ENCODE measurements around the gene PANK2. TPM values are rescaled to one million over a fixed set of nuclear protein-coding genes. Genes with fewer than 3 reads are reported as not detected.

Gene PANK2
- total RNA-seq, 1 donor from 2014 or later: 59.3 TPM

- Histone ChIP-seq H3K4me1 (ENCODE audit: insufficient read depth, low read length) (no peaks in the 10 kb centered on the region), H3K27me3 (ENCODE audit: insufficient read depth, low read length) (no peaks in the 10 kb centered on the region), H3K9me3 (ENCODE audit: insufficient read depth, low read depth, low read length) (no peaks in the 10 kb centered on the region), H2AFZ (ENCODE audit: low read depth, low read length) (no peak overlapping the region), H3K4me2 (ENCODE audit: low read length) (no peak overlapping the region), H4K20me1 (ENCODE audit: insufficient read depth, low read length) (no peaks in the 10 kb centered on the region), H3K4me3 (ENCODE audit: insufficient read depth, low read depth, low read length) (no peak overlapping the region), H3K9ac (ENCODE audit: low read length) (no peak overlapping the region), H3K36me3 (ENCODE audit: insufficient read depth, low read length) (no peaks in the 10 kb centered on the region), H3K27ac (ENCODE audit: low read depth, low read length) (no peak overlapping the region), H3K79me2 (ENCODE audit: insufficient read depth, low read length) (peaks cover 5% of the 10 kb centered on the region)
- no peak overlapping the region for H3K27ac Mint-ChIP-seq (ENCODE audit: unreplicated experiment)
- no peak overlapping the region for H3K4me3 Mint-ChIP-seq (ENCODE audit: unreplicated experiment)
- no peak for TF ChIP-seq CTCF (IDR thresholded peaks at IDR 0.05; ENCODE audit: insufficient read depth, low read depth, low read length)
- no peak for TF ChIP-seq EZH2 (IDR thresholded peaks at IDR 0.05; ENCODE audit: insufficient read depth, low read length)
- H3K9me3 Mint-ChIP-seq (ENCODE audit: unreplicated experiment): no peaks in the 10 kb centered on the region
- no peak for DNase-seq (ENCODE audit: low read depth)
- FAIRE-seq: no peak
- peaks cover 11% of the 10 kb centered on the region for H3K36me3 Mint-ChIP-seq (ENCODE audit: low read depth, unreplicated experiment)
- H3K27me3 Mint-ChIP-seq (ENCODE audit: low read depth, unreplicated experiment): no peaks in the 10 kb centered on the region
- peaks cover 7% of the 10 kb centered on the region for H3K4me1 Mint-ChIP-seq (ENCODE audit: low read depth, unreplicated experiment)
These were observed 77.4 kb downstream of the PANK2 start for GRCh38 chr20:3966571-3966970.

GRCh38 chr20:3970016-3970415 is 80.8 kb downstream of the PANK2 start:
- Histone ChIP-seq H4K20me1 (ENCODE audit: insufficient read depth, low read length) (peaks cover 6% of the 10 kb centered on the region), H2AFZ (ENCODE audit: low read depth, low read length) (no peak overlapping the region), H3K9me3 (ENCODE audit: insufficient read depth, low read depth, low read length) (no peaks in the 10 kb centered on the region), H3K79me2 (ENCODE audit: insufficient read depth, low read length) (peaks cover 10% of the 10 kb centered on the region), H3K4me3 (ENCODE audit: insufficient read depth, low read depth, low read length) (no peak overlapping the region), H3K36me3 (ENCODE audit: insufficient read depth, low read length) (no peaks in the 10 kb centered on the region), H3K9ac (ENCODE audit: low read length) (no peak overlapping the region), H3K27me3 (ENCODE audit: insufficient read depth, low read length) (no peaks in the 10 kb centered on the region), H3K4me1 (ENCODE audit: insufficient read depth, low read length) (no peaks in the 10 kb centered on the region), H3K4me2 (ENCODE audit: low read length) (no peak overlapping the region), H3K27ac (ENCODE audit: low read depth, low read length) (no peak overlapping the region)
- H3K9me3 Mint-ChIP-seq (ENCODE audit: unreplicated experiment): no peaks in the 10 kb centered on the region
- H3K27ac Mint-ChIP-seq (ENCODE audit: unreplicated experiment): no peak overlapping the region
- no peaks in the 10 kb centered on the region for H3K27me3 Mint-ChIP-seq (ENCODE audit: low read depth, unreplicated experiment)
- peaks cover 11% of the 10 kb centered on the region for H3K36me3 Mint-ChIP-seq (ENCODE audit: low read depth, unreplicated experiment)
- peaks cover 7% of the 10 kb centered on the region for H3K4me1 Mint-ChIP-seq (ENCODE audit: low read depth, unreplicated experiment)
- no peak overlapping the region for H3K4me3 Mint-ChIP-seq (ENCODE audit: unreplicated experiment)
- FAIRE-seq: no peak
- no peak for TF ChIP-seq EZH2 (IDR thresholded peaks at IDR 0.05; ENCODE audit: insufficient read depth, low read length)
- no peak for TF ChIP-seq CTCF (IDR thresholded peaks at IDR 0.05; ENCODE audit: insufficient read depth, low read depth, low read length)
- no peak for DNase-seq (ENCODE audit: low read depth)

- Mint-ChIP-seq H3K36me3 (ENCODE audit: low read depth, unreplicated experiment) (peaks cover 11% of the 10 kb centered on the region), H3K9me3 (ENCODE audit: unreplicated experiment) (no peaks in the 10 kb centered on the region), H3K27me3 (ENCODE audit: low read depth, unreplicated experiment) (no peaks in the 10 kb centered on the region), H3K27ac (ENCODE audit: unreplicated experiment) (no peak overlapping the region), H3K4me3 (ENCODE audit: unreplicated experiment) (no peak overlapping the region), H3K4me1 (ENCODE audit: low read depth, unreplicated experiment) (peaks cover 7% of the 10 kb centered on the region)
- Histone ChIP-seq H3K79me2 (ENCODE audit: insufficient read depth, low read length) (peaks cover 13% of the 10 kb centered on the region), H2AFZ (ENCODE audit: low read depth, low read length) (no peak overlapping the region), H3K27ac (ENCODE audit: low read depth, low read length) (no peak overlapping the region), H3K36me3 (ENCODE audit: insufficient read depth, low read length) (no peaks in the 10 kb centered on the region), H3K4me3 (ENCODE audit: insufficient read depth, low read depth, low read length) (no peak overlapping the region), H3K9me3 (ENCODE audit: insufficient read depth, low read depth, low read length) (no peaks in the 10 kb centered on the region), H3K4me1 (ENCODE audit: insufficient read depth, low read length) (no peaks in the 10 kb centered on the region), H3K27me3 (ENCODE audit: insufficient read depth, low read length) (no peaks in the 10 kb centered on the region), H4K20me1 (ENCODE audit: insufficient read depth, low read length) (peaks cover 6% of the 10 kb centered on the region), H3K4me2 (ENCODE audit: low read length) (no peak overlapping the region), H3K9ac (ENCODE audit: low read length) (no peak overlapping the region)
- FAIRE-seq (no peak), DNase-seq (ENCODE audit: low read depth) (no peak)
- TF ChIP-seq CTCF (IDR thresholded peaks at IDR 0.05; ENCODE audit: insufficient read depth, low read depth, low read length) (no peak), EZH2 (IDR thresholded peaks at IDR 0.05; ENCODE audit: insufficient read depth, low read length) (no peak)
These were observed 82.0 kb downstream of the PANK2 start for GRCh38 chr20:3971145-3971544.
